Stimulated activated effector memory CD8-positive, alpha-beta T cell treated with anti-CD3 and anti-CD28 coated beads, Interleukin-12 subunit alpha, Interleukin-12 subunit beta, amount 100 ng/mL, for 72 hours (primary cell): Measurements from ENCODE around the gene PIH1D2.
"Not testable (repeated sequence)": the region's sequence is repeated elsewhere in the genome, so short reads cannot be mapped to it uniquely, and the experiment has no call there.

Experiments
- ATAC-seq: fragments of 150-1000 bp; cut with Tn5 transposase; 2 replicates; pipeline ENCODE4 v1.10.0; 2021
- DNase-seq, 2 donors: peaks; one replicate each; pipeline ENCODE4 v3.0.0; 2021 to 2022; ENCODE audit warnings: low spot score in 2 of 2
- H3K27ac Mint-ChIP-seq: one replicate; pipeline ENCODE4 v1.8.0; 2022; ENCODE audit warnings: mild to moderate bottlenecking, mixed read lengths
- H3K36me3 Mint-ChIP-seq: one replicate; pipeline ENCODE4 v1.8.0; 2022; ENCODE audit warnings: mild to moderate bottlenecking, mixed read lengths
- H3K4me1 Mint-ChIP-seq: one replicate; pipeline ENCODE4 v1.8.0; 2022; ENCODE audit warnings: mixed read lengths
- H3K4me3 Mint-ChIP-seq: one replicate; pipeline ENCODE4 v1.8.0; 2022; ENCODE audit warnings: mild to moderate bottlenecking, mixed read lengths
- H3K9me3 Mint-ChIP-seq: one replicate; pipeline ENCODE4 v1.8.0; 2022; ENCODE audit warnings: mixed read lengths

The PIH1D2 gene, protein sequence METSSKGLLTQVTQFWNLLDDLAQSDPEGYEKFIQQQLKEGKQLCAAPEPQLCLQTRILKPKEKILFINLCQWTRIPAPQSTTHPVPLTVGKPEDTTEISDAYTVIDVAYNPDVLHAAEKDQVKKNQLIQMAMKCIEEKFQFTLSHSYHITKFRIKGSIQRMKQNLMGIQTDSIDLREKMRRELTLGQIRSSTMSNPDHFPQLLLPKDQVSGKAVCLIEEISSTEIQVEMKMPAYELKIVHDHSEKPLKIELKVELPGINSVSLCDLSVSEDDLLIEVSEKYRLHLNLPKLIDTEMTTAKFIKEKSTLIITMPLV

DNA sequence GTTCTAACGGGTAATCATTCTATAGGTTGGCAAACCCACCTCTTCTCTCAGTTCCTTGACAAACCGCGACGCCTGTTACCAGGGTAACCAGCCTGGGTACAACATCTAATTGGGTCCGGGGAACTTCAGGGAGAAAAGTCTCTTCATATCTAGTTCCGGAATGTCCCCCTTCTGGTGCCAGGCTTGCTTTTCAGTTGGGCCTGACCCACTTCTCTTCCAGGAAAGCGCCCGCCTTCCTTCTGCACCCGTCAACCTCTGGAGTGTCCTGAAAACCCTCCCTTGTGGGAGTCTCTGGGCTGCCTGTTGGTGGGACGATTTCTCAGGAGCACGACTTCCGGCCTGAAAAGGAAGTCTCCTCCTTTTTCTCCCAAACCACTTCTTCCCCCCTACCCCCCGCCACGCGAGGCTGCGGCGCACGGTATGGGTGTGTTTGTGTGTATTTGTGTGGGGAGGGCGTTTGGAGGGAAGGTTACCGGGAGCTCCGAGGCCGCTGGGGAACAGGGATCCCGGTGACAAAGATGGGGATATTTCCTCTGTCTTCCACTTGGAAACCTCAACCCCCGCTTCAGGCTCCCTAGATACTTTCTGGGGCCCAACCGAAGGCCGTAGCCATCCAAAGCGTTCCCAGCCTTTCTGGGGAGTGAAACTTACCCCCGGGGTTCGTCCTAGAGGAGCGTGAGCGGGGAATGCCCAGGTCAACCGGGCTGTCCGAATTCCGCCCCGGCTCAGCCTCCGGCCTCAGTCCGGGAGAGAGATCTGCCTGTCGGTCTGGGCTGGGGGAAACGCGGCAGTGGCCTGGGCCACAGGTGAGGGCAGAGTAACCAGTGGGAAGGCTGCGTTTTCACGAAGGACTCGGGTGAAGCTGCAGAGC lies at the start of gene PIH1D2, which contains the start of gene NKAPD1:
Gene PIH1D2, minus strand, starts transcription at position 77 of the 871 bp plus-strand sequence. CDS start 843 bp downstream, outside the sequence.
Gene NKAPD1, plus strand, starts transcription at position 359 of the 871 bp plus-strand sequence. CDS start 1,276 bp downstream, outside the sequence.
- no peaks in the 10 kb centered on the region for H3K9me3 Mint-ChIP-seq
- H3K27ac Mint-ChIP-seq: peak within 1 kb of the TSS; percentile 98
- DNase-seq: peak; percentile 62 to 89
- H3K4me3 Mint-ChIP-seq: peak within 1 kb of the TSS; percentile 89
- ATAC-seq: peak; percentile 96
- peaks cover 48% of the 10 kb centered on the region for H3K36me3 Mint-ChIP-seq
- peaks cover 33% of the 10 kb centered on the region for H3K4me1 Mint-ChIP-seq

DNA sequence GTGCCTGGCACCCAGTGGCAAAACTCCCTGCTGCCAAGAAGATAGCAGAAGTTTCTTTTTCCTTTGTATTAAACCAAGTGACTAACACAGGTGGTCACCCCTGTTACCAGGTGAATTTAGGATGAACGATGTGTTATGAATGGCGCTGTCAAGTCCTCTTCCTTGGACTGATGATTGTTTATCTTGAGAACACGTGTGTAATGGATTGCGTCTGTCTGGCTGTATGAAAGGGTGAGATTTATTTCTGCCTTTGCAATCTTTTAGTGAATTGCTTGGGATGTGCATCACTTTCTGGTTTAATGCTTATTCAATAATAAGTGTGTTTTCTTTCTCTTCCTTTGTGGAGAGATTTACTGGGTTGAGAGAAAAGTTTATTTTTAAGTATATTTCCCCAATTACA lies 49.3 kb upstream of the PIH1D2 start:
- H3K36me3 Mint-ChIP-seq: no peaks in the 10 kb centered on the region
- no peak overlapping the region for H3K27ac Mint-ChIP-seq
- H3K4me1 Mint-ChIP-seq: peaks cover 7% of the 10 kb centered on the region
- no peak for ATAC-seq
- H3K9me3 Mint-ChIP-seq: no peaks in the 10 kb centered on the region
- no peak for DNase-seq
- no peak overlapping the region for H3K4me3 Mint-ChIP-seq

DNA sequence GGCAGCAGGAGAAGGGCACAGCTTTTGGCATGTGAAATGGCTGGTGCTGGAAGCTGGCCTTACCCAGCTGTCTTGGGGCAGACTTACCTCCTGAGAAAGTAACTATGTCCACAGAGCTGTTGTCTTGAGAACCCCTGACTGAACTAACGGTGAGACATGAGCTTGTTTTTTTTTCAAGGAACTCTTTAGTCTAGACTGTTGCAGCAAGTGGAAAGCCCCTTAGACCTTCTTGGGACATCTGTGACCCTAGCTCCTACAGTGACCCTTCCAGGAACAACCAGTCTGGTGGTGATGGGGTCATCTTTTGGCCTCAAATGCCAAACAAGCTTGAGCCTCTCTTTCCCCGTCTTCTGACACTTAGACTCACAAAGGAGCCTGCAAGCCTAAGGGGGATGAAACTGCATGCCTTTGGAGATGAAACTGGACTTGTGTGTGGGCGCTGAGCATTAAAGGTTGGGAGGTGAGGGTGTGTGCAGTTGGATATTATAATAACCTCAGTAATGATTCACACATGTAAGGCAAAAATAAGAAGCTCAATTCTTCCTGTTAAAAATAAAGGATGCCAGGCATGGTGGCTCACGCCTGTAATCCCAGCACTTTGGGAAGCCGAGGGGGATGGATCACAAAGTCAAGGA lies 48.3 kb upstream of the PIH1D2 start:
- ATAC-seq (no peak), DNase-seq (no peak)
- no peaks in the 10 kb centered on the region for H3K36me3 Mint-ChIP-seq
- no peaks in the 10 kb centered on the region for H3K9me3 Mint-ChIP-seq
- peaks cover 7% of the 10 kb centered on the region for H3K4me1 Mint-ChIP-seq
- no peak overlapping the region for H3K4me3 Mint-ChIP-seq
- no peak overlapping the region for H3K27ac Mint-ChIP-seq

DNA sequence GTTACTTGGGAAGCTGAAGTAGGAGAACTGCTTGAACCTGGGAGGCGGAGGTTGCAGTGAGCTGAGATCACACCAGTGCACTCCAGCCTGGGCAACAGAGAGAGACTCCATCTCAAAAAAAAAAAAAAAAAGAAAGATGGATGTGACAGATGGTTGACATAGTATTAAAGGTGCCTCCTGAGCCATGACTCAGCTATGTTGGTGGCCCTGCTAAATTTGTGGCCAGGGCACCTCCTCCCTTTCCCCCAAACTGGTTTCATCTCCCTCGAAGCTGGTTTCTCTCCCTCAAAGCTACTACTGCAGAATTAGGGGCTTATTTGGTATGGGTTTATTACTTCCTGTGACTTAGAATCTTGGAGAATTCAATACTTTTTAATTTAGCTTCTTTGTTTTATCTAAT lies 44.4 kb upstream of the PIH1D2 start:
- H3K27ac Mint-ChIP-seq: no peak overlapping the region
- no peaks in the 10 kb centered on the region for H3K36me3 Mint-ChIP-seq
- no peaks in the 10 kb centered on the region for H3K9me3 Mint-ChIP-seq
- DNase-seq (no peak), ATAC-seq (peak; percentile 77)
- peaks cover 7% of the 10 kb centered on the region for H3K4me1 Mint-ChIP-seq
- H3K4me3 Mint-ChIP-seq: no peak overlapping the region

DNA sequence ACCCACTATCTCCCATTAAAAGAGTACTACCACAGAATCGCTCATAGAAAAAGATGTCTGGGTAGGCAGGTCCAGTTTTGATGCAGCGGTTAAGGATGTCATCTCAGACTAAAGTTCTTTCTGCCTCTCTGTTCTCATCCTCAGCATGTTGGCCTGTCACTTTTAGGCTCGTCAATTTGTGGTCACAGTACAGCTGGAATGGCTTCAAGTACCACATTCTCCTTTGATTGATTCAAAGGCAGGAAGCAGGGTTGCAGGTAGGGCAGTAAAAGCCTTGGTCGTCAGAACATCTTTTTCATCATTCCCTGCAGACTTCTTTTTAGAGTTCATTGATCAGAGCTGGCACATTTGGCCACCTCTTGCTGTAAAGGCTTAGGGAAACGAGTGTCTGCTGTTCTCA lies 41.6 kb upstream of the PIH1D2 start:
- no peaks in the 10 kb centered on the region for H3K9me3 Mint-ChIP-seq
- H3K27ac Mint-ChIP-seq: no peak overlapping the region
- DNase-seq: no peak
- peaks cover 4% of the 10 kb centered on the region for H3K4me1 Mint-ChIP-seq
- H3K4me3 Mint-ChIP-seq: no peak overlapping the region
- no peaks in the 10 kb centered on the region for H3K36me3 Mint-ChIP-seq
- ATAC-seq: no peak

DNA sequence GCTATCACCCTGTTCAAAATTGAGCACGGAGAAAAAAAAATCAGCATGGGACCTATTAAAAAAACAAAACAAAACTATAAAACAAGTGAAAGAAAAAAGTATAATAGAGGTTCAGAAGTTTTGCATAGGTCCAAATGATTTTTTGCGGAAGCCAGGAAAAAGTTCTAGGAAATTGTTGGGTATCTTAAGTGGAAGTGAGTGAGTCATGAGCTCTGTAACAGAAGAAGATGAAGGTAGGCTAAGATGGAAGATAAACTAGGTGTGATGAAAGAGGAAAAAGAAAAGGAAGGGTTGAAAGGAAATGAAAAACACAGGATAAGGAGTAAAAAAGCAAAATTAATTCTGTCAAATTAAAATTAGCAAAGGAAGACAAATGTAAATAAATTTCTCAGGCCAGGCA lies 40.6 kb upstream of the PIH1D2 start:
- no peaks in the 10 kb centered on the region for H3K36me3 Mint-ChIP-seq
- H3K9me3 Mint-ChIP-seq: no peaks in the 10 kb centered on the region
- DNase-seq (no peak), ATAC-seq (no peak)
- H3K4me1 Mint-ChIP-seq: no peaks in the 10 kb centered on the region
- no peak overlapping the region for H3K27ac Mint-ChIP-seq
- H3K4me3 Mint-ChIP-seq: no peak overlapping the region

DNA sequence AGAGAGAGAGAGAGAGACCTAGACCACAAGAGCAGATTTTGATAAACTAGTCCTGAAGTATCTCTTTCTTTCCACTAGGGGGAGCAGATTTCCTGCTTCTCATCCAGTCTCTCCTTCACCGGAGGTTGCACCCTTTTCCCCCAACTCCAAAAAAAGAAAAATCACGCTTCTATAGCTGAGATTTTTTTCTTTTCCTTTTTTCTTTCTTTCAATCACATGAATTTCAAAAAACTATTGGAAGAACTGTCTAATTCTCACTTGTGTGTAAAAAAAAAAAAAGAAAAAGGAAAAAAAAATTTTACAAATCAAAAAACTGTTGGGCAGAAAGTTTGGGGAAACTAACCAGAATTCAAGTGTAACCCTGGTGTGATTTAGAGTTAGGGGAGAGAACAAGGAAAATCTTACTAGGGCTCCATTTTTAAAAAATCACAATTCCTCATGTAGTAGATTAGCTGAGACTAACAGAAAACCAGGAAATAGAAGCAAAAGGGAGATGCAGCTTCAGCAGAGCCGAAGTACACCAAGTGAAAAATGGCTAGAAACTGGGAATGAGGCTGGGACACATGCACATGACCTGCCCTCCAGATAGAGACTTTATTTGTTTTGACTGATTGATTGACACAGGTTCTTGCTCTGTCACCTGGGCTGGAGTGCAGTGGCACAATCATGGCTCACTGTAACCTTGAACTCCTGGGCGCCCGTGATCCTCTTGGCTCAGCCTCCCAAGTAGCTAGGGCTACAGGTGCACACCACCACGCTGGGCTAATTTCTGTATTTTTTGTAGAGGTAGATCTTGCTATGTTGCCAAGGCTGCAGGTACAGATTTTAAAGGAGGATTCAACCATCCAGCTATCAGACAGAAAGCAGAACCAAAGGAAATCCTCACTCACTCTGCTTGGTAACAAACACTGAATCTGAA lies 40.0 kb upstream of the PIH1D2 start:
- Mint-ChIP-seq H3K9me3 (no peaks in the 10 kb centered on the region), H3K27ac (no peak overlapping the region), H3K4me1 (no peaks in the 10 kb centered on the region), H3K4me3 (no peak overlapping the region), H3K36me3 (no peaks in the 10 kb centered on the region)
- ATAC-seq (no peak), DNase-seq (no peak)

DNA sequence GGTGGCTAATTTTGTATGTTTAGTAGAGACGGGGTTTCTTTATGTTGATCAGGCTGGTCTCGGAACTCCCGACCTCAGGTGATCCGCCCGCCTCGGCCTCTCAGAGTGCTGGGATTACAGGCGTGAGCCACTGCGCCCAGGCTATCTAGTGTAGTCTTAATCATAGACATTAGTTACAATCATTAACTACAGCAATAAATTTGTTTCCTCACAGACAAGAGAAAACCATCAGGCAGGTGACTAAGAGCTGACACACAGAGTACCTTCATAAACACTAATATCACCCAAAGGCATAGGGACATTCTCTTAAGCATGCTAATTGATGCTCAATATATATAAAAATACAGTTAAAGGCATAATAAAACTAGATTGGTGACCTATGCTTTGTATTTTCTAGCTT lies 32.3 kb upstream of the PIH1D2 start:
- H3K36me3 Mint-ChIP-seq: no peaks in the 10 kb centered on the region
- DNase-seq (no peak), ATAC-seq (no peak)
- H3K4me1 Mint-ChIP-seq: no peaks in the 10 kb centered on the region
- H3K27ac Mint-ChIP-seq: no peak overlapping the region
- no peaks in the 10 kb centered on the region for H3K9me3 Mint-ChIP-seq
- H3K4me3 Mint-ChIP-seq: no peak overlapping the region

DNA sequence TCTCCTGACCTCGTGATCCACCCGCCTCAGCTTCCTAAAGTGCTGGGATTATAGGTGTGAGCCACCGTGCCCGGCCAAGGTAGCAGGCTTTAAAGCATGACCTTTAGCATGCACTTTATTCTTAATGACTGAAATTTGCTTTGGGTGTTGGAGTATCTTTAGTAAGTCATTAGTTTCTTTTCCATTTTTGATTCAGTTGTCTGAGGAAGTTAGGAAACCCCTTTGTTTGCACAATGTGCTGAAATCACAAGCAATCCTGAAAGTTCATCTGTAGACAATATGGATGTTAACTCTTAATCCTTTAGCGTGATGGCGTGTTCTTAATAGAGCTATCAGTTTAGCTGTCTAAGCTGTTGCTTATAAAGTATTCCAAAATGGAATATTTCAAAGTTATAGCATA lies 29.6 kb upstream of the PIH1D2 start:
- Mint-ChIP-seq H3K27ac (no peak overlapping the region), H3K4me1 (no peaks in the 10 kb centered on the region), H3K9me3 (no peaks in the 10 kb centered on the region), H3K36me3 (peaks cover under 1% of the 10 kb centered on the region), H3K4me3 (no peak overlapping the region)
- no peak for DNase-seq
- no peak for ATAC-seq

DNA sequence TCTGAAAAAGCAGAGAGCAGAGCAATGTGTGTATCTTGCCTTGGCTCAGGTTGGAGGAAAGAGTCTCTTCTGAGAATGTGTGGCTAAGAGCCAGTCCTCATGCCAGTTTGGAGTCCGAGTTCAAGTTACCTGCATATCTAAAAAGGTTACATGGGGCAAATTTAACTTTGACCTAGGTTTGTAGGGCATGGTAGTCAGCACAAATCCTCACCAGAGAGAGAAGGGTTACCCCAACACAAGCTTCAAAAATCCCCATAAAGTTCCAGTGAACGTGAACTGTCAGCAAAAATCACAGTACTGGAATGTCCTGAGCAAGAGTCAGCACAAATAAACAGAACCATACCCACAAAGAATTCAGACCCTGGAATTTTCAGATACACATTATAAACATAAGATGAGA lies 26.6 kb upstream of the PIH1D2 start:
- Mint-ChIP-seq H3K4me1 (no peaks in the 10 kb centered on the region), H3K27ac (no peak overlapping the region), H3K4me3 (no peak overlapping the region), H3K36me3 (peaks cover 26% of the 10 kb centered on the region), H3K9me3 (no peaks in the 10 kb centered on the region)
- ATAC-seq (no peak), DNase-seq (no peak)

DNA sequence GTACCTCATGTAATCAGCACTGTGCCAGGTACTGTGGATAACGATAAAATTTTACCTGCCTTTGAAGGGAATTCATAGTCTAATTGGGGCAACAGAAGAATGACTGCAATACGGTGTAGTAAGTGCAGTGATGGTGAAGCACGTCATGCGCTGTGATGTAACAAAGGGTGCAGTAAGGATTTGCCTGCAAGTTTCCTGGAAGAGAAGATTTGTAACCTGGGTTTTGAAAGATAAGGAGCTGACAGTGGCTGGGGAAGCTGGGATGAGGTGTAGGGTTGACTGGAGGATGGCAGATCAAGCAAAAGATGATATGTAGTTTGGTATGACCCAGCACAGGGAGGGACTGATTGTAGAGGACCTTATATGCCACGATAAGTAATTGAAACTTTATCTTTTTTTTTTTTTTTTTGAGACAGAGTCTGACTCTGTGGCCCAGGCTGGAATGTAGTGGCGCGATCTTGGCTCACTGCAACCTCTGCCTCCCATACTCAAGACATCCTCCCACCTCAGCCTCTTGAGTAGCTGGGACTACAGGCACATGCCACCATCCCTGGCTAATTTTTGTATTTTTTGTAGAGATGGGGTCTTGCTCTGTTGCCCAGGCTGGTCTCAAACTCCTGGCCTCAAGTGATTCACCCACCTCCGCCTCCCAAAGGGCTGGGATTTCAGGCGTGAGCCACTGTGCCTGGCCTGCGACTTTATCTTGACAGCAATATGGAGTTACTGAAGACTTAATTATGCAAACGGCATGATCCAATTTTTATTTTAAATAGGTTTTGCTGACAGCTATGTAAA lies 24.1 kb upstream of the PIH1D2 start:
- Mint-ChIP-seq H3K27ac (no peak overlapping the region), H3K9me3 (no peaks in the 10 kb centered on the region), H3K36me3 (peaks cover 50% of the 10 kb centered on the region)

DNA sequence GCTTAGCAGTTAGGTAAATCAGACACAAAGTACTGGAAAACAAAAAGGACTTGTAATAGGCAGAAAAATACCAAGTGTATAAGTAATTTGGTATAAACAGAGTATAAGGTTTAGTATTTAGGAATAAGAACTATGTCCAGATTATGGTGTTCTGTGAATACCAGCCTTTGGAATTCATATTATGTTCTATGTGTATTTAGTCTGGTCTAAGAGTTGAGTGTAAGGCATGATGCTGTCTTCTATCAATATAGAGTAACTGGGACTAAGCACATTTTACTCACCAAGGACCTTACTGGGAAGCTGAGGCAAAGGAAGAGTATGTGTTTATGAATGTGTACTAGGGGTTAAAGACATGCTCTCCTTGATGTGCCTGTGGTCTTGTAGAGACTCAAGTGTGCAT lies 22.4 kb upstream of the PIH1D2 start:
- Mint-ChIP-seq H3K27ac (no peak overlapping the region), H3K4me1 (no peaks in the 10 kb centered on the region), H3K9me3 (no peaks in the 10 kb centered on the region), H3K36me3 (peaks cover 68% of the 10 kb centered on the region), H3K4me3 (no peak overlapping the region)
- ATAC-seq (no peak), DNase-seq (no peak)

More for the DNA sequence above, 24.1 kb upstream of the PIH1D2 start:
- ATAC-seq (no peak), DNase-seq (no peak)
- Mint-ChIP-seq H3K4me3 (no peak overlapping the region), H3K4me1 (no peaks in the 10 kb centered on the region)

DNA sequence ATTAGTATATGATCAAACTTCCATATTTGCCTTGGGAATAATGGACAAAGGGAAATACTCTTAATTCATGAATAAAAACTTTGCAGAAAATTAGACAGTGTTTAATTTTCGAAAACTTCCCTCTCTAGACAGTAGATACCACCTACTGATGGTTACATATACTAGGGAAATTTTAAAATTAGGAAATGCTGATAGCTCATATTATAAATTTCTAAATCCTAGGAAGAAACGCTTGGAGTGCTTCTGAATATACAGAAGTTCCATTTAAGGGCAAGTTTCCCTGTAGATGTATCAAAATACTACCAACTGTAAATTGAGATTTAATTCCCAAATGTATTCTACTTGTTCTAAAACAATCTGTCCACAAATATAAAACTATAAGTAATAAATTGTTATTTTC lies 21.5 kb upstream of the PIH1D2 start:
- not testable (repeated sequence) for H3K4me3 Mint-ChIP-seq, ATAC-seq, H3K9me3 Mint-ChIP-seq, H3K4me1 Mint-ChIP-seq, H3K27ac Mint-ChIP-seq, DNase-seq
- peaks cover 76% of the 10 kb centered on the region for H3K36me3 Mint-ChIP-seq

DNA sequence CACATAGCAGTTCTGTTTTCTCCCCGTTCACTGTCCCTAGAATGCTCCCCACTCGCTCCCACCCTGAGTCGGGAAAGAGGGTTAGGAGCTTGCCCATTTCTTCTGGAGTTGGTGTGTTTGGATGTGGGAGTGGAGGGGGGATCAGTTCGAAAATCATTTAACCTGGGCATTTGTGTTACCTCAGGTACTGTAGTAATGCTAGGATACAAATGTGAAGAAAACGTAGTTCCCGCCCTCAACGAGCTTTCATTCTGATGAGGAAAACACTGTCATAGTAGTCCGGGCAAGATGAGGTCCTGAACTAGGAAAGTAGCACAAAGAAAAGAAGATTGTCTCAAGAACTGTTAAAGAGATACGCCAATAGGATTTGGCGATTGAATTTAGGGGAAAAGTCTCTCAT lies 13.4 kb upstream of the PIH1D2 start:
- peak overlapping the region; percentile 99 for H3K27ac Mint-ChIP-seq
- DNase-seq (no peak), ATAC-seq (no peak)
- H3K4me3 Mint-ChIP-seq: peak overlapping the region; percentile 99
- H3K36me3 Mint-ChIP-seq: peaks cover 98% of the 10 kb centered on the region
- H3K9me3 Mint-ChIP-seq: no peaks in the 10 kb centered on the region
- H3K4me1 Mint-ChIP-seq: peaks cover 65% of the 10 kb centered on the region
